ENCODE data around the gene FHOD3. TPM values are rescaled to one million over a fixed set of nuclear protein-coding genes. Genes with fewer than 3 reads are reported as not detected.
A peak's percentile ranks its signal among the peaks of the same experiment; 100 is the strongest.

Gene FHOD3
- total and polyA plus RNA-seq, 2 of the 8 experiments (the other 6 are each of a cell fraction or from before 2014, with no cell fraction given) = 9.7 to 10.5 TPM

GRCh38 chr18:36477776-36478175 is 180.3 kb downstream of the FHOD3 start:
- no peak overlapping the region for H2BK5ac ChIP-seq (ENCODE audit: low read depth, low read length)
- no peak overlapping the region for H2AFZ ChIP-seq (ENCODE audit: low read length)
- no peaks in the 10 kb centered on the region; the same call in 1 of the 2 replicates for H3K23me2 ChIP-seq (ENCODE audit: low read depth, low read length)
- no peak overlapping the region for H3K56ac ChIP-seq (replicated peaks; ENCODE audit: insufficient read length, low read depth, low read length)
- no peaks in the 10 kb centered on the region for H3K27me3 ChIP-seq (replicated peaks in 1 of 4; ENCODE audit: control insufficient read depth in 3 of 4, extremely low read depth in 1 of 4, insufficient read depth in 3 of 4, low read length in 3 of 4)
- H3K4ac ChIP-seq (replicated peaks; ENCODE audit: insufficient read length, low read depth, low read length) = peak overlapping the region; percentile 59
- peaks cover 4 to 20% (median 17%) of the 10 kb centered on the region in 4 experiments for H3K4me1 ChIP-seq (replicated peaks in 1 of 4; ENCODE audit: control insufficient read depth in 3 of 4, insufficient read depth in 4 of 4, low read length in 3 of 4)
- no peak overlapping the region for H4K5ac ChIP-seq (ENCODE audit: insufficient read length, low read depth, low read length)
- ChIA-PET POLR2A (ENCODE audit: partially characterized antibody) (no interaction called here), CTCF (ENCODE audit: partially characterized antibody) (no interaction called here)
- DNase-seq (ENCODE audit: low read depth in 1 of 2, low spot score in 2 of 2) (no peak), FAIRE-seq (no peak)
- H3K23ac ChIP-seq (ENCODE audit: insufficient read length) = no peak overlapping the region
- H2BK20ac ChIP-seq (ENCODE audit: low read length) = no peak overlapping the region; the same call in 1 of the 2 replicates
- H3K14ac ChIP-seq (ENCODE audit: insufficient read length) = no peak overlapping the region
- H3K4me2 ChIP-seq (ENCODE audit: insufficient read depth in 1 of 2, low read depth in 2 of 2, low read length in 2 of 2) = no peak overlapping the region
- H2BK120ac ChIP-seq (replicated peaks; ENCODE audit: low read depth, low read length) = no peak overlapping the region
- H2BK15ac ChIP-seq (ENCODE audit: low read length) = no peak overlapping the region
- H3K79me1 ChIP-seq (ENCODE audit: low read depth, low read length) = no peaks in the 10 kb centered on the region
- H4K8ac ChIP-seq (ENCODE audit: extremely low read depth, insufficient read depth, low read length) = no peak overlapping the region
- H3K4me3 ChIP-seq (ENCODE audit: extremely low read depth in 1 of 4, insufficient read depth in 2 of 4, low read depth in 3 of 4, low read length in 4 of 4) = no peak overlapping the region
- H4K20me1 ChIP-seq (replicated peaks in 1 of 2; ENCODE audit: control insufficient read depth in 1 of 2, insufficient read depth in 2 of 2, low read length in 2 of 2) = no peaks in the 10 kb centered on the region
- no peak overlapping the region; the same call in 1 of the 2 replicates for H2BK12ac ChIP-seq (ENCODE audit: low read depth, low read length)
- H4K91ac ChIP-seq (replicated peaks; ENCODE audit: insufficient read length, low read length) = no peak overlapping the region
- no peaks in the 10 kb centered on the region for H3K36me3 ChIP-seq (ENCODE audit: control insufficient read depth in 2 of 4, insufficient read depth in 4 of 4, low read length in 3 of 4)
- no peak overlapping the region for H3K18ac ChIP-seq (ENCODE audit: extremely low read depth, low read length)
- WGBS, 2 experiments (ENCODE audit: extremely low coverage in 1 of 2, insufficient coverage in 1 of 2, insufficient read length in 1 of 2, insufficient replicate concordance in 2 of 2, low coverage in 1 of 2, low lambda C conversion rate in 2 of 2, missing lambda C conversion rate in 1 of 2) = 87% methylated on average over 3 of the region's 3 CpGs; no CpG with 5 or more reads in 1 of the 2 experiments
- H3K9me3 ChIP-seq (ENCODE audit: insufficient read depth in 2 of 2, low read depth in 1 of 2, low read length in 1 of 2) = no peaks in the 10 kb centered on the region
- no peak overlapping the region for H3K27ac ChIP-seq (ENCODE audit: low read depth, low read length)
- no peak overlapping the region for H3K9ac ChIP-seq (replicated peaks in 1 of 4; ENCODE audit: extremely low read depth in 1 of 4, low read depth in 3 of 4, low read length in 3 of 4)
- H3K79me2 ChIP-seq (ENCODE audit: control insufficient read depth in 1 of 2, insufficient read depth in 2 of 2, low read length in 2 of 2) = no peaks in the 10 kb centered on the region
- 0 out of 2 replicates have a peak overlapping the region, but pooled peaks have one; percentile 43 for H2AK5ac ChIP-seq (ENCODE audit: low read depth, low read length)
- TF ChIP-seq RBBP5 (IDR thresholded peaks at IDR 0.05; ENCODE audit: borderline replicate concordance, low read depth, low read length) = no peak
- no peak for TF ChIP-seq CHD1 (IDR thresholded peaks at IDR 0.05; ENCODE audit: low read depth, low read length)
- TF ChIP-seq RXRA (IDR thresholded peaks at IDR 0.05; ENCODE audit: insufficient read depth, low read depth, low read length) = no peak
- no peak for TF ChIP-seq EP300 (IDR thresholded peaks at IDR 0.05; ENCODE audit: borderline replicate concordance in 1 of 2, low read depth in 2 of 2, low read length in 2 of 2)
- no peak for TF ChIP-seq CEBPB (IDR thresholded peaks at IDR 0.05; ENCODE audit: low read depth, low read length)
- TF ChIP-seq SUZ12 (IDR thresholded peaks at IDR 0.05; ENCODE audit: low read length) = no peak
- no peak for TF ChIP-seq SRF (IDR thresholded peaks at IDR 0.05; ENCODE audit: low read depth, low read length)
- no peak for TF ChIP-seq TEAD4 (IDR thresholded peaks at IDR 0.05; ENCODE audit: low read depth, low read length)
- no peak for TF ChIP-seq BRCA1 (IDR thresholded peaks at IDR 0.05; ENCODE audit: low read depth, low read length)
- no peak for TF ChIP-seq TBP (IDR thresholded peaks at IDR 0.05; ENCODE audit: low read depth, low read length)
- no peak for TF ChIP-seq RFX5 (IDR thresholded peaks at IDR 0.05; ENCODE audit: borderline replicate concordance, low read depth, low read length)
- no peak for TF ChIP-seq CTCF (IDR thresholded peaks at IDR 0.05; ENCODE audit: control extremely low read depth in 1 of 3, insufficient read depth in 1 of 3, low read depth in 1 of 3, low read length in 3 of 3)
